ENCODE data around the gene PLCB1. TPM values are rescaled to one million over a fixed set of nuclear protein-coding genes. Genes with fewer than 3 reads are reported as not detected.

PLCB1 gene
- total RNA-seq, 1 experiment from 2014 or later, result 3.5 TPM

DNA sequence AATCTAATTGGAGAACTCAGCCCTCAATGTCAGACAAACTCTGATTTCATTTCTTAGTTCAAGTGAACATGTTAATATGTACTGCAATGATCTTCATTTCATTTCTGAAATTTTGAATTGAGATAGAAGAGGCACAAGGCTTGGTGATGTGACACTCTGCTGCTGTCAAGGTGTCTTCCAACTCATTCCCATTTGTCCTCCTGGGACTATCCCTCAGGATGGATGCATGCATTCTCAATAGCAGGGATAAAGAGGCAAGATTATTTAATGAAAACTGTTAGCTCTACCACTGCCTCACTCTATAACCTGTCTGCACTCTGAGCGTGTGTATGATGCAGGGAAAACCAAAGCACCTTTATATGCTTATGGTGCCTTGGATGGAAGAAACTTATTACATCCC is 78.7 kb downstream of the PLCB1 start:
- DNase-seq (ENCODE audit: low spot score), result no peak

DNA sequence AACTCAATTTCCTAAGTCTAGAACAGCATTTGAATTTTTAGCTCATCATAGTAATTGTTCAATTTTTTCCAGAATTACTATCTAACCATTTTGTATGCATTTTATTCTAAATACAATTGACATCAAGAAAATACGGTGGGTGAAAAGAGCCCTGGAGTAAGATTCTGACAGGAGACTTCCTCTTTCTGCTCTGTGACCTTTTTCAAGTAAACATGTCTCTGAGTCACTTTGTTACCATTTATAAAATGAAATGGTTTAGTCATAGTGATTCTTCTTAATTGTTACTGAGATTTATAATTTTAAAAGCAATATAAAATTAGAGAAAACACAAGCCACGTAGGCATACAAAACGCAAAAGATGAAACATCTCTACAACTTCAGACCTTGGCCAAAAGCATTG is 80.2 kb downstream of the PLCB1 start:
- DNase-seq (ENCODE audit: low spot score), result no peak

DNA sequence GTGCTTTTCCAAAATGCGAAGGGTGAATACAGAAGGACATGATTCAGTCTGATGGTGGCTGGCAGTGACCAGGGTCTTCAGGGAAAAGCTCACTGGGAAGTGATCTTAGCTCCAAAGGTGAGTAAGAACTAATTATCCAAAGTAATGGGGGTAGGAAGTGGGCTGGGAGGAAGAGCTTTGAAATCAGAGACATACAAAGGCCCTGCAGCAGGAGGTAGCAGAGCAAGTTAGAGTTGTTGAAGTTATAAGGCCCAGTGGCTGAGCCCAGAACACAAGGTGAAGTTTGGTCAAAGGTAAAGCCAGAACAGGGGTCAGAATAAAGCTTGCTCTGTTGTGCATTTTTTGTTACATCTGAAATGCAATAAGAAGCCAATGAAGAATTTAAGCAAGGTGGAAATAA is 81.2 kb downstream of the PLCB1 start:
- DNase-seq (ENCODE audit: low spot score), result no peak

DNA sequence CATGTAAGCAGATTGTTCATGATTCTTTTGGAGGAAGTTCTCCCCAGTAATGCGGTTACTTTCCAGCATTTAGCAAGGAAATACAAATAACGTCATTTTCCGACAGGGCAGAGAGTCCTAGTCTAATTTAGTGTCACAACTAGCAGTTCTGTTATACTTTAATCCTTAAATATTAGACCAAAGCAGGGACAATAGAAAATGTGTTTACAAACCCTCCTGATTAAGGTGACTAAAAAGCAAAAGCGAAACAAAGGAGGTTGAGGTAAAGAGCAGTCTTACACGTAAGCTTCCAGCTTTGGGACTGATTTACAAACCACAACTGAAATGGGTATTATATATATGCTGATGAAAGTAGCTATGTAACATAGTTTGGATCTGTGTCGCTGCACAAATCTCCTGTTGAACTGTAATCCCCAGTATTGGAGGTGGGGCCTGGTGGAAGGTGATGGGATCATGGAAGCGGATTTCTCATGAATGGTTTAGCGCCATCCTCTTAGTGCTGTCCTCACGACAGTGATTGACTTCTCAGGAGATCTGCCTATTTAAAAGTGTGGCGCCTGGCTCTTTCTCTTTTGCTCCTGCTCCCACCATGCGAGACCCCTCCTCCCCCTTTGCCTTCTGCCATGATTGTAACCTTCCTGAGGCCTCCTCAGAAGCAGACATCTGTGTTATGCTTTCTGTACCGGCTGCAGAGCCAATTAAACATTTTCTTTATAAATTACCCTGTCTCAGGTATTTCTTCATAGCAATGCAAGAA is 81.9 kb downstream of the PLCB1 start:
- no peak for DNase-seq (ENCODE audit: low spot score)

DNA sequence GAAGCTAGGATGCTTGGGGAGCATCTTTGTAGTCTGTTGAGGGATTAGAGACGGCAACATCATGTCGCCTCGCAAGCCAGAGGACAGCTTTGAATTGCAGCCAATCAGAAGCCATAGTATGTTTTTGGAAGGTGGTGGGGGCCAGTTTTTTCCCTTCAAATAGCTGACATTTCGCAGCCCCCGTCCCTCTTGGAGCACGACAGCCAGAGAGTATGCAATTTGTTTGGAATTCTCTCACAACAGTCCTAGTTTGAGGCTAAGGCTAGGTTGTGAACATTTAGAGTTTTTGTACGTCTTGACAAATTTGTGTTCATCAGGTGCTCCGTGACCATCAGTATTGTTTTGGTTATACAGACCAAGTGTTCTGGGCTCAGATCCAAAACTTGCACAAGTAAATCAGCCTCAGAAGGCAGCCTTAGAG is 83.3 kb downstream of the PLCB1 start:
- DNase-seq (ENCODE audit: low spot score), result no peak

DNA sequence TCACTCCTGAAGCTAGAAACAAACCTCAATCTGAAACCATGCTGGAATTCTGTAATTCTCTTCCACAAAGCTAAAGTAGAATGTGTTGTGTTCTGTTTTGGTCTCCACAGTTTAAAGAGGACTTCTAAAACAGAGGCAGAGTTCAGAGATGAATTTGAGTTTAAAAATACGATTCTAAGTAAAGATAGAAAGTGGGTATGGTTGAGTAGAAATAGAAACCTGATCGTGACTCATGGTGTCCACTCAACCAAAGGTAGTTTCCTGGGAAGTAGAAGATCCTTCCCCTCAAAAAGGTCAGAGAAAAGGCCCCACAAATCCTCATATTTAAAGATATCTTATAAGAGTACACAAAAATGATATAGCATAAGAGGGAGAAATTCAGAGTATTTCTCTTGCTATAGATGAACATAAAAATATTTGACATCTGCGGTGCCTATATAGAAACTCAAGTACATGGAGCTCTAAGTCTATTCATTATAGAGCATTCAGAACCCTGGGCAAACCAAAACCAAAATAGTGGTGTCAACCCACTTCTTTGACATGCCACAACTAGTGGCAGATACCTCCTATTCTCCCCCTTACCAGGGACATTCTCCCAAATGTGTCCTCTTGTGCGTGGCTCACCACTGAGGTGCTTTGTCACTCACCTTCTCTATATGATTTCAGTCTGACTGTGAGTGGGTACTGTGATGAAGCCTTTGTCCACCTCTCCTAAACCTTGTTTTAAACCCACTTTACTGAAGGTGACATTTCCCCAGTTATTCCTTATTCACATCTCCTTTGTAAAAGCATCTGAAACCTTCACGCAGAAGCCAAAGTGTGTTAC is 84.5 kb downstream of the PLCB1 start:
- DNase-seq (ENCODE audit: low spot score), result no peak

DNA sequence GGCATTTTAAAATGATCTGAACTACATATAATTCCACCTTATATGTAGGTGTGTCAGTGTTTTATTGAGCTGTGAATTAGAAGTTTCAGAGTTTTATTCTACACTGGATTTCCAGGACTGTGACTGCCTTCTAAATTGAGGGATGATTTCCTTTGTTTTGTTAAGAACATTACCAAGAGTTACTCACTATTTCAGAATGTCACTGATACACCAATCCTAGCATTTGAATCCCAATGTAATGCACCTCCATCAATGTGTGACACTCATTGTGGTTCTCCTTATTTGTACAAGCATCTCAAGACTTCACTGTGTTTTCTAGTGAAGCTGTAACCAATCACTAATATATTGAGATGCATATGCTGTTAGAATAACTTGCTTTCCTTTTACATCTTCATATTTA is 86.8 kb downstream of the PLCB1 start:
- DNase-seq (ENCODE audit: low spot score), result no peak

DNA sequence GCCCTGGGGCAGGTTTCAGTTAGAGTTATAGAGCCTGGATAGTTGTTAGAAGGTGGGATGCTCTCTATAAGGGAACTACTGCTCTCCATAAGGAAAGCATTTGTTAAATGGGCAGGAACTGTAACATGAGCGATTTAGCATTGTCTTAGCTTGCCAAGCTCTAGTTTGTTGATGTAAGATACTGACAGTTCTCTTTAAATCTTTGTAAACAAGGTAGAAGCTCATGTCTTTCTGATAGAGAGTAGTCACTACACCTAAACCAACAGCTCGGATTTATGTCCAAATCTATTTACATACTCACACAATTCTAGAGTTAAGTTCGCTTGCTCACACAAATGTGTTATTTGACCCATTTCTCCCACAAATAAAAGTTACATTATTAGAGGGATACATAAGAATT is 87.3 kb downstream of the PLCB1 start:
- DNase-seq (ENCODE audit: low spot score), result no peak

DNA sequence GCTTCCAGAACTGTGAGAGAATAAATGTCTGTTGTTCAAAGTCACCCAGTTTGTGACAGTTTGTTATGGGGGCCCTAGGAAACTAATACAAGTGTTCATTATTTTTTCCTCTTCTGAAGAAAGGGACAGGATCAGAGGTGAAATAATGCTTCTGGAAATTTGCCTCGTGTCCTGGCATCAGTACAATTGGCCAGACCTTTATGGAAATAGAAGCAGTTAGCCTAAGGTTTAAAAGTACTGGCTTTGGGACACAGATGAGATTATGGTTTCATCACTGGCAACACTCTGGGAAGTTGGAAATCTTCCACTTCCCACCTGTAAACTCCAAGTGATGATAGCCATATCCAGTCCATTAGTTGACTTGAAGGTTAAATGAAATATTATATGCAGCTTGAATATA is 88.7 kb downstream of the PLCB1 start:
- DNase-seq (ENCODE audit: low spot score), result no peak

DNA sequence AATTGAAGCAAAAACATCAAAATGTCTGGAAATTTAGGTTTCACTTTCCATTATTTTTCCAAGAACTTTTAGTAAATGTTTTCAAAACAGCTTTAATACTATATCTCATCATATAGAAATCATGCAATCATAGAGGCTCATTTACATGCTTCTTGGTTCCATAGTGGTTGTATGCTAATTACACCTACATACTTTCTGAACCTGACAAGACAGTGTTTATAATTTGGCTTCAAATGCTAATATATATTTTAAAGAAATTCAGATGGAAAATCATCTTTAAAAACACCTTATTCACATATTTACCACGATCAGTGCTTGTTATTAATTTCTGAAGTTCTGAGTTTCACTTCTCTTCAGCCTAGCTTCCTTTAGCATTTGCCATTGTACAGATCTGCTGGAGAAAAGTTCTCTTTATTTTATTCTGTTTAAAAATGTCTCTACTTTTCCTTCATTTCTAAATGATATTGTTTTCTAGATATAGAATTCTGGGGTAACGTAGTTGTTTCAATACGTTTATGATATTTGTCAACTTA is 89.9 kb downstream of the PLCB1 start:
- no peak for DNase-seq (ENCODE audit: low spot score)

DNA sequence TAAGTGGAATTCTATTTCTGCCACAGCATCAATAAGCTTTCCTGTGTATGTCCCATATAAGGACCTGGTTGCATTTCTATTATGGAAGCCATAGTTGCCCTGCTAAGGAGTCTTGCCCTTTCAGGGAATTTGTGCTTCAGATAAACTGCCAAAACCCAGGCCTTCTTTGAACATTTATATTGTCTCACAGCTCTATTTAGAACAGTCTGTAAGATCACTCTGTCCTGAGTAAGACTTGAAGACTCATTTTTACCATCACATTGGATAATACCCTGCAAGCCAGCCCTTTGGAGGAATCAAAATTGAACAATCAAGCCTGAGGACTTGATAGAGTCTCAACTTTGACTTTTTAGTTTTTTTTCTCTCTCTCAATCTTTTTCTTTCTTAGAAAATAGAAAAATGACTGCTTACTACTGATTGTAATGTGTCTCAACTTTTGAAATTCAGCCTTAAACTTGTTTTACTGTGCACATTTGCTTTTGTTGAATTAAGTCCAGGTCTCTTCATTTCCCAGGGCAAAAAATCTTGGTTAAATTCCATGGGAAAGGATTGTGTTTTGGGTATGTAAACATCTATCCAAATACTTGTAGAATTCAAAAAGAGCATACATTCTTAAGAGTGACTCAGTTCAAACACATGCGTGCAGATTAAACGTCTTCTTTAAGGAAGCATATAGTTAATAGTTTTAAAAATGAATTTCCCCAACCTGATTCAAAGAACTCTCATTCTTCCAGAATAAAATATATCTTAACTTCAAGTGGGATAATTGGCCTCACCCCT is 91.2 kb downstream of the PLCB1 start:
- no peak for DNase-seq (ENCODE audit: low spot score)

DNA sequence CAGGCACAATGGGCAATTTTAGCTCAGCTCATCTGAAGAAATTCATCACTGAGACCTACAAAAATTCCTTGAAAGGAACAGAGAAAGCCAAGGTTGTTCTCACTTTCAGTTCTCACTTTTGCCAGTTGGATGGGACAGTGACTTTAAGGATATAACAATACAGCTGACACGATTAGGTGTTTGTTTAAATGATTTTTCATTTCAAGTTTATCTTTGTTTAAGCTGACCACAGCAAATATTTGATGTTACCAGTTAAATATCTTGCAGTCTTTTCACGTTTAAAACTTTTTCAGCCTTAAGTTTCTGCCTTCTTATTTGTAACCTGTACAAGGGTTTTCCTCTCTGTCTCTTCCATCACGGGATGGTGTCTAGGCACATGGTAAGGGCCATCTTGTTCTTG is 93.6 kb downstream of the PLCB1 start:
- no peak for DNase-seq (ENCODE audit: low spot score)

DNA sequence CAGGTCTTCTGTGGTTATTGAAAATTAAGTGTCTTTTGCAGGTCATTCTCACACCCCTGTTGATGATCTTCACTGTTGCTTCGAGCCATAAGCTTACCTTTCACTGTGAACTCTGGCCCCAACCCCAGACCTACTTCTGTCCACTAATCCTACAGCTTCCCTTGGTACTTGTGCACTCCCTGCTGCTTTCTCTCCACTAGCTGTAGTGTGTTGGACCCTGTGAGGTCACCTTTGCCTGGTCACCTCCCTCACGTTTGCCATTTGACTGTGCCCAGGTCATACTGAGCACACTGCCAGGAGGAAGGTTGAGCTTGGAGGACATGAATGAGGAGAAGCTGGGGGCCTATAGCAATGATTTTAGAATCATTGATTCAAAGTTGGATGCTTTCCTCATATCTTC is 94.0 kb downstream of the PLCB1 start:
- no peak for DNase-seq (ENCODE audit: low spot score)

DNA sequence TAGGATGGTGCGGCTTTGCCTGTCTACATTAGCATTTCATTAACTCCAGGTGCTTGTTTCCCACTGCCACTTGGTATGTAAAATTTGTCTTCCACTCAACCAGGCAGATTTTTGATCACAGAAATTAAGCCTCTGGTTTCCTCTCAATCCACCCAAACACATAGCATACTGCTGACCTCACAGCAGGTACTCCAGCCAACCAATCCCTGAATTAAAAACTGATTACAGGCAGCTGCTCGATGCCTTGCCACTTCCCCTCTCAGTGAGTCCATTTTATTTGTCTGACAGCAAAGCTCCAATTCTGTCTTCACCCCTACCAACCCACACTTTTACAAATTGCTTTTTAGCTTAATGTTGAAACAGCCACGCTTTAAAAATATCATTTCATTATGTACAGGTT is 95.2 kb downstream of the PLCB1 start:
- no peak for DNase-seq (ENCODE audit: low spot score)

DNA sequence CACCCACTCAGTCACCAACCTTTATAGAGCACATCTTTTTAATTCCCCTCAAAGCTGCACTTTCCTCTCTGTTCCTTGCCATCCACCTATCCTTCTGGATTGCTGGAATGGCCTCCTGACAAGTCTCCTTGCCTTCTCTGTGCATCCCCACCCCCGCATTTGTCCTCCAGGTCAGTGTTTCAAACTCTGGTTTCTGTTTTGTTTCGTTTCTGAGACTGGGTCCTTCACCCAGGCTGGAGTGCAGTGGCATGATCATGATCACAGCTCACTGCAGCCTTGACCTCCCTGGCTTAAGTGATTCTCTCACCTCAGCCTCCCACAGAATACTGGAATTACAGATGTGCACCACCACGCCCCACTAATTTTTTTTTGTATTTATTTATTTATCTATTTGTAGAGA is 96.2 kb downstream of the PLCB1 start:
- DNase-seq (ENCODE audit: low spot score), result no peak

DNA sequence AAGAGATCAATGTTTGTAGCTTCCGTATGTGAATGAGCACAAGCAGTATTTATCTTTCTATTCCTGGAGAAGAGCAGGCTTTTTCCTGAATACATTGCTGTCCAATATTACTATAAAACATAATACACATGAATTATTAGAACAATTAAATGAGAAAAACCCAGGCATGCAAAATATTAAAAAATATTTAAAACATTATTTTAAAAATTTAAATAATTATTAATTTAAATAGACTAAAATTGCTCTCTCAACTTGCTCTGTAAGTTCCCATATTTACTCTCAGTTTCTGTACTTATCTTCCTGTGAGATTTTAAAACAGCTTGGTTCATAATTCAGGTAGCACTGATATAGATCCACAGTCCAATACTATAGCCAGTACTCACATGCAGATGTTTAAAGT is 97.0 kb downstream of the PLCB1 start:
- DNase-seq (ENCODE audit: low spot score), result no peak

DNA sequence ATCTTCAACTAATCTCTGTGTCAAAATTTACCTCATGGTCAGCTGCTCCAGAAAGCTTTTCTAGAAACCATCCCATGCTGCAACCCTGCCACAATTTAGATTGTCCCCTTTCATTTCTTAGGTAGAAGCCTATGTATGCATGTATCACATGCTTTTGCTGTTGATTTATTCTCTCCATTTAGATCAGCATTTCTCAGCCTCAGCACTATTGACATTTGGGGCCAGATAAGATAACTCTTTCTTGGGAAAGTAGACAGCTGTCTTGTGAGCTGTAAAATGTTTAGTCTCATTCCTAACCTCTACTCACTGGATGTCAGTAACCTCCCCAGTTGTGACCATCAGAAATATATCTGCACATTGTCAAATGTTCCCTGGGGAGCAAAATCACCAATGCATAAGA is 99.0 kb downstream of the PLCB1 start:
- no peak for DNase-seq (ENCODE audit: low spot score)

DNA sequence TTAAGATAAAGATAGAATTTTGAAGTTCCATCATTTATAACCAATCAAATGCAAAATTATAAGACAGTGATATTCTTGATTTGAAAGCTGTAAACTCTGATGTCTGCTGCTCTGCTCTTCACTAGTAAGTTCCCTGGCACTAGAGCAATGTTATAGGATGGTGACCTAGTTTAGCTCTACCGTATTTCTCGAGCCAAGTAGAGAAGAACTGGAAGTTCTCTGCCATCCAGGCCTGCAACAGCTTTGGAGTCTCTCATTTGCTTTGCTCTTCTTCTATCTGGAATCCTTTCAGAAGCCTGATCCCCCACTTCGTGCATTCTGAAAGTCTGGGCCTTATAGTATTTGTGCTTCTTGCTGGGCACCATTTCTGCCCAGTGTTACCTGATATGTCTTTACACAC is 100.3 kb downstream of the PLCB1 start:
- no peak for DNase-seq (ENCODE audit: low spot score)

DNA sequence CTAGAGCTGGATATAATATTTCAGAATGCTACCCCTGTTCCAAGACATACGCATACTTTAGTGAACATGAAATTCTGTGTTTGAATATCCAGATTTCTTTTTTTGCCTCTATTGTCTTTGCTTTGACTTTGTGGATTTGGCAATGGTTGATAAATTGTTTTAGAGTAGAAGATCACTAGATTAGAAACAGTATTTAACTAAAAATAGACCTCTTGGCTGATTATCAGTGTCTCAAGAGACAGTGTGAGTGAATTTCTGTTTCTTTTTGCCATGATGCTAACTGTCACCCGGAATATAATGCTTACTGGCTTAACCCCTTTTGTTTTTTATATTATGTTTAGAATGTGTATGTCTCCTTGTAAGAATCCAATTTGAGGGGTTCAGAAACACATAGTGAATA is 102.5 kb downstream of the PLCB1 start:
- no peak for DNase-seq (ENCODE audit: low spot score)

DNA sequence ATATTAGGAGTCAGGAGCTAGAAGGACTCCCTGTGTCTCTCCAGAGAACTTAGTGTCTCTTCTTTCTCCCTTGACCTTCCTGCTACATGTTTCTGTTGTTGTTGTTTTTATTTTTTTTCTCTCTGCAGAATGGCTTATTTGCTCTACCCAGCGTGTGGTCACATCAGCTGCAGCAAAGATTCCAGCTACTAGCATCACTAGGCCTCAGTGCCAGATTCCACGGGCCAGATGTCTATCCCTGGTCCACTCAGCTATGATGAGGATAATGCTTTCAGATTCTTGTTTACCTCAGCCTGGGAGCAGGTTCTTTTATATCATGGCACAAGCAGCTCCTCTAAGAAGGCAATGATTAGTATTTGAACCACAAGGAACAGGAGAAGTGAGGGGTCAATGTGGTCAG is 110.0 kb downstream of the PLCB1 start:
- DNase-seq (ENCODE audit: low spot score), result no peak

DNA sequence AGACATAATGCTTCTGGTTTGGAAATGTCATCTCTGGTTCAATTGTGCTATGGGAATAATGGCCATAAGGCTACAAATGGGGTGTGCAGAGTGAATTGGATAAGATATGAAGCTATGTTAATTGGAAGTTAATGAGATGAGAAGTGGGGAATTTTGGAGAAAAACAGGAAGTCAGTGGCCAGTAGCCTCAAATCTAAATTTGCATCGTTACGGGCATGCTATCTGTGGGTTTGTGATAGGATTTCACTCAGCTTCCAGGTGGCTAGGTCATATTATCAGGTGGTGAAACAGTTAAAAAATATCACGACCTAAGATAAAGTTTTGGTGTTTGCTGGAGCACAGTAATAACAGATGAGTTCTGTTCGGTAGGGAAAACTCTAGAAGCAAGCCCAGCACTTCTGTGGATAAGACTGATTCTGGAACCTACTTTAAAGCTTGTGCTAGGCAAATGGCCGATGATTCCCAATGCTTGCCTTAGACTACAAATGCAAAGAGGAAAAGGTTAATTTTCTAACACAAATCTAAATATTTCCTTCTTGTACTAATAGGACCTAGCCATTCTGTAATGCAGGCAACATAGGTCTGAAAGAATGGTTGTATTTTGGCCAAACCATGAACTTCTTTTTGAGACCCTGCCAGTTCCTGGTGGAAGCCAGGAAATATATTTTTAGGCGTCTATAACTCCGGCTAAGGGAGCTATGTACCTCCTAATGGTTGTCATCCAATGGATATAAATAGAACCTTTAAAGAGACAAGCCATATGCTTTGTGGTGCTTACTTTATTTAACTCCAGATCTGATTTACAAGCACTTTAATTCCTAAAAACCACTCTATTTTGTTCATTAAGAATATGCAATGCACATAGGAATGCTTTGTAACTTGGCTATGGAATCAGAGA is 111.0 kb downstream of the PLCB1 start:
- no peak for DNase-seq (ENCODE audit: low spot score)

Data from HT-29 (cell line).